OCI-LY7 (cell line): ENCODE results near the gene DAW1. TPM values are rescaled to one million over a fixed set of nuclear protein-coding genes. Genes with fewer than 3 reads are reported as not detected.

Source experiments
- BruUV-seq: library from RNA; stranded (reverse); fragments of 400-500 nt; replicated peaks from 2 replicates; lab custom pipeline; 2021; lab: Mats Ljungman, UMichigan
- CTCF ChIA-PET: fragments of 300-600 bp; sonication (Branson Sonifier 250); formaldehyde crosslinking; loops from one replicate; lab custom pipeline; 2022; ENCODE audit warnings: antibody characterized with exemption; ENCODE audit not compliant: unreplicated experiment; lab: Charles Lee
- POLR2A ChIA-PET: fragments of 300-600 bp; sonication (Branson Sonifier 250); formaldehyde crosslinking; loops from one replicate; lab custom pipeline; 2022; ENCODE audit warnings: antibody characterized with exemption; lab: Charles Lee
- DNase-seq: peaks from one replicate; pipeline ENCODE4 v3.0.0-alpha.2; 2015; ENCODE audit warnings: low spot score
- H2AFZ ChIP-seq: fragments of 200-600 bp; sonication (generic), shearing (Covaris generic); 2 replicates; pipeline ENCODE4 v1.6.1; 2014; ENCODE audit warnings: mild to moderate bottlenecking, antibody characterized with exemption, low read length, moderate library complexity
- H3K27ac ChIP-seq: fragments of 200-600 bp; sonication (generic); 2 replicates; pipeline ENCODE4 v1.5.1; 2014; ENCODE audit warnings: mixed run types, low read depth, mild to moderate bottlenecking, moderate library complexity, low read length, inconsistent platforms; ENCODE audit not compliant: poor library complexity, severe bottlenecking
- H3K36me3 ChIP-seq: fragments of 200-600 bp; sonication (generic); 2 replicates; pipeline ENCODE4 v1.6.1; 2014; ENCODE audit warnings: mild to moderate bottlenecking, antibody characterized with exemption, low read length, moderate library complexity, mixed read lengths; ENCODE audit not compliant: insufficient read depth
- H3K4me1 ChIP-seq: fragments of 200-600 bp; sonication (generic); 2 replicates; pipeline ENCODE4 v1.5.1; 2014; ENCODE audit warnings: mild to moderate bottlenecking, low read length; ENCODE audit not compliant: insufficient read depth, poor library complexity, severe bottlenecking
- H3K4me2 ChIP-seq: fragments of 200-600 bp; sonication (generic); 2 replicates; pipeline ENCODE4 v1.6.1; 2014; ENCODE audit warnings: mild to moderate bottlenecking, low read length
- H3K4me3 ChIP-seq: fragments of 200-600 bp; sonication (generic); 2 replicates; pipeline ENCODE4 v1.5.1; 2014; ENCODE audit warnings: mild to moderate bottlenecking, low read depth, low read length; ENCODE audit not compliant: poor library complexity, severe bottlenecking
- H3K79me2 ChIP-seq: fragments of 200-600 bp; sonication (generic); 2 replicates; pipeline ENCODE4 v1.6.1; 2016; ENCODE audit warnings: low read depth, mild to moderate bottlenecking, low read length, moderate library complexity, mixed read lengths; ENCODE audit not compliant: insufficient read depth
- H3K9me2 ChIP-seq: fragments of 200-600 bp; sonication (generic); 2 replicates; pipeline ENCODE4 v1.6.1; 2016; ENCODE audit warnings: mild to moderate bottlenecking, low read length, mixed read lengths; ENCODE audit not compliant: insufficient read depth
- H3K9me3 ChIP-seq: fragments of 200-600 bp; sonication (generic); 2 replicates; pipeline ENCODE4 v1.6.1; 2014; ENCODE audit warnings: mild to moderate bottlenecking, mixed run types, low read length, mixed read lengths
- H4K20me1 ChIP-seq: fragments of 200-600 bp; sonication (generic); 2 replicates; pipeline ENCODE4 v1.6.1; 2014; ENCODE audit warnings: mild to moderate bottlenecking, antibody characterized with exemption, low read length, moderate library complexity, mixed read lengths; ENCODE audit not compliant: insufficient read depth
- CTCF ChIP-seq: fragments of 200-600 bp; sonication (generic); conservative IDR thresholded peaks from 2 replicates; pipeline ENCODE4 v1.5.1; 2014; ENCODE audit warnings: mild to moderate bottlenecking, antibody characterized with exemption, low read length, moderate library complexity, mixed read lengths
- EZH2phosphoT487 ChIP-seq: fragments of 200-600 bp; sonication (generic); IDR thresholded peaks from 2 replicates; pipeline ENCODE4 v1.6.1; 2018; ENCODE audit warnings: low read depth, borderline replicate concordance, mild to moderate bottlenecking, mixed run types, antibody characterized with exemption, low read length, moderate library complexity, mixed read lengths
- intact Hi-C: fragments of 100-400 bp; cut with micrococcal nuclease; formaldehyde crosslinking; loops from one replicate; pipeline ENCODE4 v1.10.0; 2022; ENCODE audit not compliant: unreplicated experiment
- small RNA-seq: library from RNA; depleted of rRNA; stranded (forward); fragments of <200 nt; gene quantifications from one replicate; pipeline ENCODE3, GENCODE V24; 2014
- total RNA-seq, 2 experiments: library from RNA; depleted of rRNA in 1 of 2; stranded (reverse); fragments of >200 nt in 1 of 2; shearing (Covaris generic) in 1 of 2; gene quantifications; 2 replicates each; pipeline ENCODE4 v1.2.3, GENCODE V29; 2014 to 2022

DAW1 gene
- total RNA-seq, 2 experiments from 2014 or later, result not detected

- Histone ChIP-seq H3K36me3 (no peaks in the 10 kb centered on the region), H3K4me1 (no peaks in the 10 kb centered on the region), H3K9me2 (no peaks in the 10 kb centered on the region), H3K4me2 (no peak overlapping the region), H3K9me3 (no peaks in the 10 kb centered on the region), H4K20me1 (no peaks in the 10 kb centered on the region), H2AFZ (no peak overlapping the region), H3K27ac (no peak overlapping the region), H3K79me2 (no peaks in the 10 kb centered on the region), H3K4me3 (no peak overlapping the region)
- no TSS peak for BruUV-seq
- POLR2A ChIA-PET, result no interaction called here
- no peak for DNase-seq
- TF ChIP-seq EZH2phosphoT487 (no peak), CTCF (no peak)
- intact Hi-C loops, result no loop called here
- CTCF ChIA-PET, result no interaction called here
Observed at GRCh38 chr2:227971619-227972230, 100.3 kb downstream of the DAW1 start.

GRCh38 chr2:227973241-227973640 lies 101.8 kb downstream of the DAW1 start:
- CTCF ChIA-PET, result no interaction called here
- intact Hi-C loops, result no loop called here
- DNase-seq, result no peak

More at GRCh38 chr2:227973241-227973640, 101.8 kb downstream of the DAW1 start:
- no peaks in the 10 kb centered on the region for H3K9me2 ChIP-seq
- POLR2A ChIA-PET, result no interaction called here
- no peaks in the 10 kb centered on the region for H4K20me1 ChIP-seq
- no peaks in the 10 kb centered on the region for H3K36me3 ChIP-seq
- no TSS peak for BruUV-seq
- no peak overlapping the region for H2AFZ ChIP-seq
- no peaks in the 10 kb centered on the region for H3K79me2 ChIP-seq
- no peak overlapping the region for H3K4me2 ChIP-seq
- no peaks in the 10 kb centered on the region for H3K9me3 ChIP-seq
- TF ChIP-seq CTCF (no peak), EZH2phosphoT487 (no peak)
- H3K4me1 ChIP-seq, result no peaks in the 10 kb centered on the region
- H3K27ac ChIP-seq, result no peak overlapping the region
- no peak overlapping the region for H3K4me3 ChIP-seq

Small RNA genes within 50 kb of the gene (small RNA-seq; reads per million reads assigned to genes)
- not detected for gene RF00402

Other genes starting within 250 kb of the DAW1 start
- not detected in 2 replicates for gene SCYGR5, start 204.8 kb upstream of the DAW1 start, total RNA-seq (2014; rRNA removed; shearing (Covaris generic))
- not detected in 2 replicates for gene SCYGR5, start 204.8 kb upstream of the DAW1 start, total RNA-seq (2022)
- not detected in 2 replicates for gene SLC19A3, start 153.6 kb upstream of the DAW1 start, total RNA-seq (2014; rRNA removed; shearing (Covaris generic))
- gene SLC19A3, start 153.6 kb upstream of the DAW1 start, total RNA-seq (2022), result not detected in 2 replicates
- gene SCYGR6, start 146.9 kb upstream of the DAW1 start, total RNA-seq (2014; rRNA removed; shearing (Covaris generic)), result not detected in 2 replicates
- gene SCYGR6, start 146.9 kb upstream of the DAW1 start, total RNA-seq (2022), result not detected in 2 replicates
- gene SCYGR7, start 143.3 kb upstream of the DAW1 start, total RNA-seq (2014; rRNA removed; shearing (Covaris generic)), result not detected in 2 replicates
- not detected in 2 replicates for gene SCYGR7, start 143.3 kb upstream of the DAW1 start, total RNA-seq (2022)
- not detected in 2 replicates for gene SCYGR8, start 125.7 kb upstream of the DAW1 start, total RNA-seq (2014; rRNA removed; shearing (Covaris generic))
- not detected in 2 replicates for gene SCYGR8, start 125.7 kb upstream of the DAW1 start, total RNA-seq (2022)
- not detected in 2 replicates for gene CCL20, start 57.8 kb upstream of the DAW1 start, total RNA-seq (2014; rRNA removed; shearing (Covaris generic))
- not detected in 2 replicates for gene CCL20, start 57.8 kb upstream of the DAW1 start, total RNA-seq (2022)